ENCODE data around the gene AP2A2.

Gene AP2A2

GRCh38 chr11:1031121-1031899 is 105.6 kb downstream of the AP2A2 start:
- DNase-seq: no peak

DNA sequence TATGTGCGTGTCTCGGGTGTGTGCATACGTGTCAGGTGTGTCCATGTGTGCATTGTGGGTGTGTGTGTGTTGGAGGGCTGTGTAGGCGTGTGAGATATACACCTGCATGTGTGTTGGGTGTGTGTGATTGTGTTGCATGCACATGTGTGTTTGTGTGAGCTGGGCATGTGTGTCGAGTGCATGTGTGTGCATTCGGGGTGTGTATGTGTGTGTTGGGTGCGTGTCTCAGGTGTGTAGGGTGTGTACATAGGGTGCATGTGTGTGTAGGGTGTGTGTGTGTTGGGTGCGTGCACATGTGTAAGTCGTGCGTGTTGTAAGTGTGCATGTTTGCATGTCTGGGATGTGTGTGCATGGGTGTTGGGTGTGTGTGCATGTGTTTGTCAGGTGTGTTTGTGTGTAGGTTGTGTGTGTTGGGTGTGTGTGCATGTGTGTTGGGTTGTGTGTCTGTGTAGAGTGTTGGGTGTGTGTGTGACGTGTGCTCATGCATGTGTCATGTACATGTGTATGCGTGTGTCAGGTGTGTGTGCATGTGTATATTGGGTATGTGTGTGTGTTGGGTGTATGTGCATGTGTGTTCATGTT is 106.7 kb downstream of the AP2A2 start:
- DNase-seq: no peak

DNA sequence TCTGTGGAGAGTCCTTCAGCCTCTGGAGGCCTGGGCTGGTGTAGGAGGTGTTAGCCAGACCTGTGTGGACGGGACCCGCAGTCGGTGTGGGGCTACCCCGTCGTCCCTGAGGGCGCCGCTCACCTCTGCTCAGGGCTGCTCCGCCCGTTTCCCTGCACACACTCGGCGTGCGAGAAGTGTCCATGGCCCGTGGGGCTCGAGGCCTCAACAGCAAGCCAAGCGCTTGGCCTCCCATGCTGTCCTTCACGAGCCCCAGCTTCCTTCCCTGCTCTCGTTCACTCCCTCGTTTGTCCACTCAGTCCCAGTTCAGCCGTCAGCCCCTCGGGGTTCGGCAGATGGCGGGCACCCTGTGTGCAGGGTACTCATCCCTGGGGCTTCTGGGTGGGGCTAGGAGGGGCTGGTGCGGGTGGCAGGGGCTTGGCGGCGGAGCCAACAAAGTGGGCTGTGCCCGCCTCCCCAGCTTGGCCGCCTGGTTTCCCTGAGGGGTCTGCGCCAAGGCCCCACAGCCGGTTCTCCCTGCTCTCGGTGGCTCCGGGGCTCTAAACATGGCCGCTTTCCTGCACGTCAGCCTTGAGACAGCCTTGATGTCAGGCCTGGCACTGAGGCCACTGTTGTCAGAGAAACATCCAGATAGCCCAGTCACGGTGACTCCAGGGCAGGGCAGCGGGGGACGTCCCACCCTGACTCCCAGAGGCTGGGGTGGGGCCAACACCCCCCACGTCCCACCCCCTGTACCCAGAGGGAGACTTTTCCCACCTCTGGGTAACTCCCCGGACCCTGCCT is 107.5 kb downstream of the AP2A2 start:
- DNase-seq: no peak

DNA sequence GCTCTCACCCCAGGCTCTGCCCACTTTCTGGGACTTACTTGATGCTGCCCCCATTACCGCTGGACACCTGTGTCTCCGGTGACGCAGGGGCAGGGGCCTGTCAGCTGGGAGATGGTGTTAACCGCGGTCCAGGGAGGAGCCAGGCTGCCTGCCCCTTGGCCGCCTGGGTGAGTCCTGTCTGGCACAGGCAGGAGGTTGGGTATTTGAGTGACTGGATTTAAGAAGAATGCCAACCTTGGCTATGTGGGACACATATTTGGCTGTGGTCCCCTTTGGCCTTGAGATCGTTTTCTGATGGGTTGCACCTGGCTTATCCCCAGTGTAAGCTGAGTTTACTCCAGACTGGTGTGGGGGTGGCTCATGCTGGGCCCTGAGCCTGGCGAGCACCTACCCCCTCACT is 108.3 kb downstream of the AP2A2 start:
- DNase-seq: no peak

GRCh38 chr11:1034456-1035295 is 109.0 kb downstream of the AP2A2 start:
- DNase-seq: no peak

- DNase-seq: no peak
Measured at GRCh38 chr11:1035577-1036283, 110.1 kb downstream of the AP2A2 start.

GRCh38 chr11:1036303-1036923 is 110.7 kb downstream of the AP2A2 start, which contains the start of gene MUC6:
MUC6 (minus strand) TSS chr11:1036718; CDS start chr11:1036655, 63 bp downstream.
- no peak for DNase-seq

GRCh38 chr11:1036931-1037330 is 111.3 kb downstream of the AP2A2 start:
- no peak for DNase-seq

GRCh38 chr11:1037506-1038055 is 111.9 kb downstream of the AP2A2 start:
- no peak for DNase-seq

DNA sequence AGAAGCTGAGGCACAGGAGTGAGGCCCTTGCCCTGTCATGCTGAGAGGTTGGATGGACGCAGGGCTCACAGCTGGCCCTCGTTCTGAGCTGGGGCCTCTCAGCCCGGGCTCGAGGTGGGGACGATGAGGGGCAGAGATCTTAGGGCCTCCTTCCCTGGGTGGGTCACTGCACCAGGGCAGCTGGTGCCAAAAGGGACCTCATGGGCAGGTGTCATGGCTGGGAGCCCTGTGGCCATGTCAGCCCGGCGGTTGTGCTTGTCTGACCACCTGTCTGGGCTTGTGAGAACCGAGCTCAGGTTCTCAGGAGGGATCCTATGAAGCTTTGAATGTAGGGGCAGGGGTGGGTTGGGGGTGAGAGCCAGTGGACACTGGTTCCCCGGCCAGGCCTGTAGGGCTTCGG is 112.7 kb downstream of the AP2A2 start:
- no peak for DNase-seq

DNA sequence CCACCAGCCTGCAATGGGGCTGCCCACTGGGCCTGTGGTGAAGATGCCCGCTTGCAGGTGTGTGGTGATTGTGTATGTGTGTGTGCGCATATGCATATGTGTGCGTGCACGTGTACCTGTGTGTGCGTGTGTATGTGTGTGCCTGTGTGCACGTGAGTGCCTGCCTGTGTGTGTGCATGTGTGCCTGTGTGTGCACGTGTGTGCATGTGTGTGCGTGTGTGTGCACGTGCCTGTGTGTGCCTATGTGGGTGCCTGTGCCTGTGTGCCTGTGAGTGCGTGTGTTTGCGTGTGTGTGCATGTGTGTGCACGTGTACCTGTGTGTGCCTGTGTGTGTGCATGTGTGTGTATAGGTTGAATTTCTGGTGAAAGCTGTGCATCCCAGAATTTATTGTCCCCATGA is 113.3 kb downstream of the AP2A2 start:
- DNase-seq: no peak

GRCh38 chr11:1039481-1040427 is 114.1 kb downstream of the AP2A2 start:
- DNase-seq: no peak

- DNase-seq: no peak
Measured at GRCh38 chr11:1040428-1041148, 114.9 kb downstream of the AP2A2 start.

GRCh38 chr11:1041149-1041467 is 115.4 kb downstream of the AP2A2 start:
- DNase-seq: no peak

- no peak for DNase-seq
Measured at GRCh38 chr11:1041471-1041870, 115.8 kb downstream of the AP2A2 start.

DNA sequence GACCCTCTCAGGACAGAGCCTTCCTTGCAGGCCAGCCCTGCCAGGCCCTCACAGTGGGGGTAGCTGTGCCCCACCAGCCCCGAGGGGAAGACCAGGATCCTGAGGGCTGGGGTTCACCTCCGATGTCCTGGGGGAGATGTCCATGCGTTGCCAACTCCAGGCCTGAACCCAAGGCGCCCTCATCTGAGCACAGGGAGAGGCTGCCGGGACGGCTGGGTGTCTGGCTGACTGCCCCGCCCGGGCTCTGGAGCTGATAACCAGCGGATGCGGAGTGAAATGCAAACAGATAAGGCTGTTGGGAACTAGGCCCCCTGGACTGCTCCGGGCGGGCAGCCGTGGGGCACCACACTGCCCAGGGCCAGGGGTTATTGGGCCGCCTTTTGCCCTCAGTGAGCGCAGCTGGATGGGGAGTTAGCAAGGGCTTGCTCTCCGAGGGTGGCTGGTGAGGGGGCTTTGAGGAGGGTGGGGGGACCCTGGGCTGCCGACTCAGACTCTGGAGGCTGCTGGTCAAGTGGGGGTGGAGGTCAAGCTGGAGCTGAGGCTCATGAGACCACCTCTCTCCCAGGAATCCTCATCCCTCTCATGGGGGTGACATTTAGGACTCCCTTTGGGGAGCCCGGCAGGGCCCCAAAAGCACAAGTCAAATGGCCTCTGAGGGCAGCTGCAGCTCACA is 116.4 kb downstream of the AP2A2 start:
- no peak for DNase-seq

- no peak for DNase-seq
Measured at GRCh38 chr11:1042626-1043562, 117.2 kb downstream of the AP2A2 start.

DNA sequence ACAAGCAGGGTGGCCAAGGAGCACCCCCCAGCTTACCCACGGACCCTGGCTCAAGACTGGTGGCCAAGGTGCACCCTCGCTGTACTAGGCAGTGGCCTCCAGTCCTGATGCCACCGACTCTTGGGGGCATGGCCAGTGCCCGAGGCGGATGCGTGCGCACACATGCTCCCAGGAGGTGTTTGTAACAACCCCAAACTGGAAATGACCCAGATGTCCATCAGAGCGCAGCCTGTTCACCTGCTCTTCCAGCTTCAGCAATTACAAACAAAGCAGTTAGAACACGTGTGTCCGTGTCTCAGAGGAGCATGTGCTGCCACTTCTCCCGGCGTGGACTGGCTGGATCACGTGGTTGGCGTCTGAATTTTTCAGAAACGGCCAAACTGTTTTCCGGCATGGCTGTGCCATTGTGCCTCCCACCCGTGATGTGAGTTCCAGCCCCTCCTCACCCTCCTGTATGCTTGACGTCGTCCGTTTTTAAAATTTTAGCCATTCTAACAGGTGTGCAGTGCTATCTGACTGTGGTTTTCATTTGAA is 118.0 kb downstream of the AP2A2 start:
- DNase-seq: no peak
